ENCODE results near the gene CRISPLD2.

GRCh38 chr16:84827131-84827574 lies 7.4 kb downstream of the CRISPLD2 start:
- TF ChIP-seq POLR2A (IDR thresholded peaks at IDR 0.05) (no peak), CTCF (IDR thresholded peaks at IDR 0.05) (no peak), POLR2AphosphoS5 (IDR thresholded peaks at IDR 0.05) (peak in 1 of 3 donors; percentile 71)
